ENCODE measurements around the gene PAX5.
"Not testable (repeated sequence)": the region's sequence is repeated elsewhere in the genome, so short reads cannot be mapped to it uniquely, and the experiment has no call there.

PAX5 gene

GRCh38 chr9:37033682-37034304, at the start of gene PAX5:
TSS of gene PAX5 (minus strand) at chr9:37034268. CDS start at chr9:37034031, 237 bp downstream.
- no peak within 1 kb of the TSS for H3K4me3 ChIP-seq (ENCODE audit: low read depth, low read length)

GRCh38 chr9:37083654-37084053, 49.6 kb upstream of the PAX5 start:
- no peak overlapping the region for H3K4me3 ChIP-seq (ENCODE audit: low read depth, low read length)
- TF ChIP-seq CTCF (IDR thresholded peaks at IDR 0.05; ENCODE audit: low read depth, low read length): no peak
- no peak for DNase-seq (ENCODE audit: low read depth, low spot score)
- in situ Hi-C loops (cut with HindIII; ENCODE audit: low sequenced_read_pairs): no loop called here

More at GRCh38 chr9:37033682-37034304, at the start of gene PAX5:
- no peak for TF ChIP-seq CTCF (IDR thresholded peaks at IDR 0.05; ENCODE audit: low read depth, low read length)
- DNase-seq (ENCODE audit: low read depth, low spot score): no peak
- in situ Hi-C loops (cut with HindIII; ENCODE audit: low sequenced_read_pairs): no loop called here

- no peak for TF ChIP-seq CTCF (IDR thresholded peaks at IDR 0.05; ENCODE audit: low read depth, low read length)
- in situ Hi-C loops (cut with HindIII; ENCODE audit: low sequenced_read_pairs): no loop called here
- H3K4me3 ChIP-seq (ENCODE audit: low read depth, low read length): no peak overlapping the region
- no peak for DNase-seq (ENCODE audit: low read depth, low spot score)
Observed at GRCh38 chr9:37082214-37082765, 48.2 kb upstream of the PAX5 start.

GRCh38 chr9:37081507-37081906, 47.4 kb upstream of the PAX5 start:
- in situ Hi-C loops (cut with HindIII; ENCODE audit: low sequenced_read_pairs); H3K4me3 ChIP-seq (ENCODE audit: low read depth, low read length); DNase-seq (ENCODE audit: low read depth, low spot score): not testable (repeated sequence)

GRCh38 chr9:37080165-37080628, 46.1 kb upstream of the PAX5 start:
- DNase-seq (ENCODE audit: low read depth, low spot score); in situ Hi-C loops (cut with HindIII; ENCODE audit: low sequenced_read_pairs): not testable (repeated sequence)

GRCh38 chr9:37079370-37080164, 45.5 kb upstream of the PAX5 start:
- DNase-seq (ENCODE audit: low read depth, low spot score): peak; percentile 93
- in situ Hi-C loops (cut with HindIII; ENCODE audit: low sequenced_read_pairs): no loop called here
- TF ChIP-seq CTCF (IDR thresholded peaks at IDR 0.05; ENCODE audit: low read depth, low read length): no peak
- peak overlapping the region; percentile 83 for H3K4me3 ChIP-seq (ENCODE audit: low read depth, low read length)

More at GRCh38 chr9:37080165-37080628, 46.1 kb upstream of the PAX5 start:
- H3K4me3 ChIP-seq (ENCODE audit: low read depth, low read length): peak overlapping the region; percentile 83

GRCh38 chr9:37074790-37075189, 40.7 kb upstream of the PAX5 start:
- H3K4me3 ChIP-seq (ENCODE audit: low read depth, low read length); in situ Hi-C loops (cut with HindIII; ENCODE audit: low sequenced_read_pairs): not testable (repeated sequence)

GRCh38 chr9:37066139-37066725, 32.2 kb upstream of the PAX5 start:
- H3K4me3 ChIP-seq (ENCODE audit: low read depth, low read length): no peak overlapping the region
- DNase-seq (ENCODE audit: low read depth, low spot score): no peak
- in situ Hi-C loops (cut with HindIII; ENCODE audit: low sequenced_read_pairs): no loop called here
- no peak for TF ChIP-seq CTCF (IDR thresholded peaks at IDR 0.05; ENCODE audit: low read depth, low read length)

More at GRCh38 chr9:37074790-37075189, 40.7 kb upstream of the PAX5 start:
- not testable (repeated sequence) for DNase-seq (ENCODE audit: low read depth, low spot score)

All from astrocyte of the spinal cord (primary cell).